ENCODE measurements around the gene ZFYVE21. TPM values are rescaled to one million over a fixed set of nuclear protein-coding genes. Genes with fewer than 3 reads are reported as not detected.
"Not testable (repeated sequence)": the region's sequence is repeated elsewhere in the genome, so short reads cannot be mapped to it uniquely, and the experiment has no call there.

The ZFYVE21 gene
- total RNA-seq, 1 experiment from 2014 or later = 49.7 TPM

- H3K4me1 ChIP-seq (ENCODE audit: insufficient read depth, low read length) = no peaks in the 10 kb centered on the region
- no peak overlapping the region for H3K56ac ChIP-seq (ENCODE audit: insufficient read length, low read depth, low read length)
- Mint-ChIP-seq H3K9me3 (no peaks in the 10 kb centered on the region), H3K4me1 (no peaks in the 10 kb centered on the region; a peak in 1 of 4 replicates), H3K4me3 (no peak overlapping the region), H3K27me3 (ENCODE audit: low read depth) (no peaks in the 10 kb centered on the region), H3K27ac (no peak overlapping the region), H3K36me3 (ENCODE audit: insufficient read depth in 1 of 3, low read depth in 3 of 3) (no peaks in the 10 kb centered on the region)
- H4K8ac ChIP-seq (replicated peaks; ENCODE audit: insufficient read length, low read depth, low read length) = no peak overlapping the region
- no peak overlapping the region for H3T11ph ChIP-seq (ENCODE audit: low read length)
- no peak for TF ChIP-seq CTCF (conservative IDR thresholded peaks at IDR 0.05)
- H3K14ac ChIP-seq (ENCODE audit: insufficient read depth, low read length) = no peak overlapping the region
- H2BK15ac ChIP-seq (ENCODE audit: low read depth, low read length) = no peak overlapping the region
- H2BK12ac ChIP-seq (ENCODE audit: insufficient read length, low read depth, low read length) = no peak overlapping the region
- H2AK5ac ChIP-seq (ENCODE audit: insufficient read length, low read length) = no peak overlapping the region
- no peak overlapping the region for H4K5ac ChIP-seq (ENCODE audit: insufficient read length, low read depth, low read length)
- H3K27ac ChIP-seq (ENCODE audit: insufficient read length, low read depth, low read length) = no peak overlapping the region
- H2BK20ac ChIP-seq (ENCODE audit: low read depth, low read length, poor library complexity, severe bottlenecking) = no peak overlapping the region
- H3K9me3 ChIP-seq (ENCODE audit: control insufficient read depth, low read depth, low read length) = no peaks in the 10 kb centered on the region
- no peaks in the 10 kb centered on the region for H3K27me3 ChIP-seq (ENCODE audit: insufficient read depth, low read length)
- no peak overlapping the region for H3K4me2 ChIP-seq (ENCODE audit: insufficient read depth, insufficient read length, low read length)
- no peak overlapping the region for H2BK120ac ChIP-seq (ENCODE audit: low read depth, low read length, poor library complexity, severe bottlenecking)
- H3K79me2 ChIP-seq (ENCODE audit: insufficient read depth, low read length) = no peaks in the 10 kb centered on the region
- WGBS (ENCODE audit: extremely low coverage, insufficient read length, low lambda C conversion rate) = no CpG with 5 or more reads among the region's 7 CpGs
- H4K91ac ChIP-seq (ENCODE audit: insufficient read length, low read depth, low read length) = no peak overlapping the region
- H3K18ac ChIP-seq (ENCODE audit: insufficient read length, low read depth, low read length) = no peak overlapping the region
- no peak overlapping the region for H2AFZ ChIP-seq (ENCODE audit: low read length)
- no peak overlapping the region for H3K23ac ChIP-seq (ENCODE audit: insufficient read length, low read depth, low read length)
- no peaks in the 10 kb centered on the region for H3K79me1 ChIP-seq (ENCODE audit: insufficient read depth, low read depth, low read length, poor library complexity, severe bottlenecking)
- no peak overlapping the region for H3K9ac ChIP-seq (ENCODE audit: extremely low read depth, insufficient read length, low read length)
- no peaks in the 10 kb centered on the region for H3K23me2 ChIP-seq (ENCODE audit: insufficient read length, low read depth, low read length, poor library complexity, severe bottlenecking)
- H2BK5ac ChIP-seq (ENCODE audit: insufficient read length, low read length) = no peak overlapping the region
- H3K4ac ChIP-seq (ENCODE audit: low read depth, low read length) = no peak overlapping the region
- no peak for DNase-seq
- no peaks in the 10 kb centered on the region for H4K20me1 ChIP-seq (ENCODE audit: control insufficient read depth, insufficient read depth, insufficient read length)
These were observed 59.9 kb downstream of the ZFYVE21 start for GRCh38 chr14:103775506-103775905.

- not testable (repeated sequence) for H3K56ac ChIP-seq (ENCODE audit: insufficient read length, low read depth, low read length); H3K27ac ChIP-seq (ENCODE audit: insufficient read length, low read depth, low read length); H3K79me1 ChIP-seq (ENCODE audit: insufficient read depth, low read depth, low read length, poor library complexity, severe bottlenecking); H3K9me3 ChIP-seq (ENCODE audit: control insufficient read depth, low read depth, low read length); H2AFZ ChIP-seq (ENCODE audit: low read length); H3K36me3 Mint-ChIP-seq (ENCODE audit: insufficient read depth in 1 of 3, low read depth in 3 of 3); H3K4me1 ChIP-seq (ENCODE audit: insufficient read depth, low read length); H3K79me2 ChIP-seq (ENCODE audit: insufficient read depth, low read length); H3K18ac ChIP-seq (ENCODE audit: insufficient read length, low read depth, low read length); H4K91ac ChIP-seq (ENCODE audit: insufficient read length, low read depth, low read length); H3K23ac ChIP-seq (ENCODE audit: insufficient read length, low read depth, low read length); H3K4me2 ChIP-seq (ENCODE audit: insufficient read depth, insufficient read length, low read length); H3K4ac ChIP-seq (ENCODE audit: low read depth, low read length); H4K5ac ChIP-seq (ENCODE audit: insufficient read length, low read depth, low read length); H3K27me3 Mint-ChIP-seq (ENCODE audit: low read depth); H3K9ac ChIP-seq (ENCODE audit: extremely low read depth, insufficient read length, low read length); H4K20me1 ChIP-seq (ENCODE audit: control insufficient read depth, insufficient read depth, insufficient read length); H3K27me3 ChIP-seq (ENCODE audit: insufficient read depth, low read length); H3K4me3 Mint-ChIP-seq; H4K8ac ChIP-seq (replicated peaks; ENCODE audit: insufficient read length, low read depth, low read length); H2BK5ac ChIP-seq (ENCODE audit: insufficient read length, low read length); H3T11ph ChIP-seq (ENCODE audit: low read length); H2BK12ac ChIP-seq (ENCODE audit: insufficient read length, low read depth, low read length); H3K9me3 Mint-ChIP-seq; H2BK15ac ChIP-seq (ENCODE audit: low read depth, low read length); H3K4me1 Mint-ChIP-seq; H2AK5ac ChIP-seq (ENCODE audit: insufficient read length, low read length); H3K23me2 ChIP-seq (ENCODE audit: insufficient read length, low read depth, low read length, poor library complexity, severe bottlenecking); H2BK20ac ChIP-seq (ENCODE audit: low read depth, low read length, poor library complexity, severe bottlenecking); H3K14ac ChIP-seq (ENCODE audit: insufficient read depth, low read length); H2BK120ac ChIP-seq (ENCODE audit: low read depth, low read length, poor library complexity, severe bottlenecking); DNase-seq; H3K27ac Mint-ChIP-seq
- no CpG with 5 or more reads among the region's 6 CpGs for WGBS (ENCODE audit: extremely low coverage, insufficient read length, low lambda C conversion rate)
These were observed 60.7 kb downstream of the ZFYVE21 start for GRCh38 chr14:103776319-103776718.
